PFSK-1 (cell line): Measurements from ENCODE around the gene DEPDC1B.

Experiments used
- FOXP2 ChIP-seq: optimal IDR thresholded peaks from 2 replicates; pipeline ENCODE3; 2011; ENCODE audit warnings: borderline replicate concordance, control low read depth, inconsistent platforms; ENCODE audit not compliant: insufficient read depth; ENCODE audit errors: extremely low read length, extremely low read depth
- POLR2AphosphoS5 ChIP-seq: IDR thresholded peaks from 2 replicates; pipeline ENCODE4 v1.6.1; 2012; ENCODE audit warnings: low read depth, mild to moderate bottlenecking, control low read depth, low read length, moderate library complexity
- REST ChIP-seq, 2 experiments: IDR thresholded peaks; 2 replicates each; pipeline versions ENCODE4 v1.6.1 to v1.8.0; 2011 to 2012; ENCODE audit warnings: low read depth in 2 of 2, low read length in 2 of 2, control low read depth in 1 of 2, inconsistent platforms in 1 of 2, mild to moderate bottlenecking in 1 of 2, moderate library complexity in 1 of 2; ENCODE audit not compliant: insufficient read depth in 1 of 2
- SIN3A ChIP-seq: IDR thresholded peaks from 2 replicates; pipeline ENCODE4 v1.6.1; 2012; ENCODE audit warnings: mild to moderate bottlenecking, low read length, moderate library complexity, borderline replicate concordance; ENCODE audit not compliant: insufficient read depth
- TAF1 ChIP-seq: IDR thresholded peaks from 2 replicates; pipeline ENCODE4 v1.6.1; 2012; ENCODE audit warnings: low read length, control low read depth, borderline replicate concordance; ENCODE audit not compliant: insufficient read depth

The DEPDC1B gene

GRCh38 chr5:60613826-60614225, 86.1 kb downstream of the DEPDC1B start:
- TF ChIP-seq FOXP2, result no peak

GRCh38 chr5:60611099-60611740, 88.7 kb downstream of the DEPDC1B start:
- no peak for TF ChIP-seq TAF1
- TF ChIP-seq REST (IDR thresholded peaks at IDR 0.05; ENCODE audit: insufficient read depth in 1 of 2, low read depth in 2 of 2, low read length in 2 of 2), result no peak
- no peak for TF ChIP-seq POLR2AphosphoS5
- no peak for TF ChIP-seq FOXP2
- TF ChIP-seq SIN3A, result no peak

- no peak for TF ChIP-seq SIN3A
- TF ChIP-seq REST (IDR thresholded peaks at IDR 0.05; ENCODE audit: insufficient read depth in 1 of 2, low read depth in 2 of 2, low read length in 2 of 2), result no peak
- TF ChIP-seq FOXP2, result no peak
- no peak for TF ChIP-seq TAF1
- no peak for TF ChIP-seq POLR2AphosphoS5
Observed at GRCh38 chr5:60604771-60605170, 95.2 kb downstream of the DEPDC1B start.

- TF ChIP-seq FOXP2, result no peak
- TF ChIP-seq POLR2AphosphoS5, result no peak
- no peak for TF ChIP-seq SIN3A
- no peak for TF ChIP-seq REST (IDR thresholded peaks at IDR 0.05; ENCODE audit: insufficient read depth in 1 of 2, low read depth in 2 of 2, low read length in 2 of 2)
- TF ChIP-seq TAF1, result no peak
Observed at GRCh38 chr5:60598424-60598823, 101.5 kb downstream of the DEPDC1B start.

GRCh38 chr5:60597572-60598320, 102.2 kb downstream of the DEPDC1B start:
- no peak for TF ChIP-seq POLR2AphosphoS5

- no peak for TF ChIP-seq TAF1
- TF ChIP-seq SIN3A, result no peak
- TF ChIP-seq FOXP2, result no peak
- TF ChIP-seq REST (IDR thresholded peaks at IDR 0.05; ENCODE audit: insufficient read depth in 1 of 2, low read depth in 2 of 2, low read length in 2 of 2), result no peak
- no peak for TF ChIP-seq POLR2AphosphoS5
Observed at GRCh38 chr5:60594715-60595477, 105.1 kb downstream of the DEPDC1B start.
